MCF 10A (cell line): ENCODE data around the gene PCBP2. TPM values are rescaled to one million over a fixed set of nuclear protein-coding genes. Genes with fewer than 3 reads are reported as not detected.

Source experiments
- BruUV-seq: library from RNA; stranded (reverse); fragments of 400-500 nt; replicated peaks from 2 replicates; lab custom pipeline; 2021; lab: Mats Ljungman, UMichigan
- CTCF ChIA-PET: fragments of 300-600 bp; sonication (Branson Sonifier 250); formaldehyde crosslinking; extraction: SDS; loops from one replicate; lab custom pipeline; 2021; ENCODE audit warnings: antibody characterized with exemption, inconsistent platforms; lab: Yijun Ruan, JAX
- POLR2A ChIA-PET: fragments of 300-600, 350-650 bp; sonication (Branson Sonifier 250); formaldehyde crosslinking; extraction: SDS; loops from one replicate; lab custom pipeline; 2020; ENCODE audit warnings: antibody characterized with exemption, inconsistent platforms; lab: Yijun Ruan, JAX
- DNase-seq: peaks from one replicate; pipeline ENCODE4 v3.0.0-alpha.2; 2018; ENCODE audit not compliant: unreplicated experiment
- H3K27ac Mint-ChIP-seq: one replicate; pipeline ENCODE4 v1.8.0; 2022; ENCODE audit warnings: mild to moderate bottlenecking, low read depth, mixed read lengths; ENCODE audit not compliant: unreplicated experiment
- H3K27me3 Mint-ChIP-seq: one replicate; pipeline ENCODE4 v1.8.0; 2022; ENCODE audit warnings: mixed read lengths; ENCODE audit not compliant: insufficient read depth, unreplicated experiment
- H3K36me3 Mint-ChIP-seq: one replicate; pipeline ENCODE4 v1.8.0; 2022; ENCODE audit warnings: mild to moderate bottlenecking, moderate library complexity, mixed read lengths; ENCODE audit not compliant: insufficient read depth, unreplicated experiment
- H3K4me1 Mint-ChIP-seq: one replicate; pipeline ENCODE4 v1.8.0; 2022; ENCODE audit warnings: mixed read lengths; ENCODE audit not compliant: insufficient read depth, unreplicated experiment
- H3K4me3 Mint-ChIP-seq: one replicate; pipeline ENCODE4 v1.8.0; 2022; ENCODE audit warnings: mild to moderate bottlenecking, moderate library complexity, mixed read lengths; ENCODE audit not compliant: unreplicated experiment
- H3K9me3 Mint-ChIP-seq: one replicate; pipeline ENCODE4 v1.8.0; 2022; ENCODE audit warnings: mixed read lengths; ENCODE audit not compliant: unreplicated experiment
- CTCF ChIP-seq: fragments of 200-600 bp; IDR thresholded peaks from one replicate; pipeline ENCODE4 v1.8.0; 2022; ENCODE audit warnings: antibody characterized with exemption, mild to moderate bottlenecking; ENCODE audit not compliant: unreplicated experiment
- intact Hi-C: fragments of 100-400 bp; cut with micrococcal nuclease; formaldehyde crosslinking; loops from 2 replicates; pipeline ENCODE4 v1.14.1; 2022
- total RNA-seq: library from RNA; stranded (reverse); gene quantifications from 2 replicates; pipeline ENCODE4 v1.2.3, GENCODE V29; 2022

The PCBP2 gene
- total RNA-seq, 1 experiment from 2014 or later = 1,037 TPM

DNA sequence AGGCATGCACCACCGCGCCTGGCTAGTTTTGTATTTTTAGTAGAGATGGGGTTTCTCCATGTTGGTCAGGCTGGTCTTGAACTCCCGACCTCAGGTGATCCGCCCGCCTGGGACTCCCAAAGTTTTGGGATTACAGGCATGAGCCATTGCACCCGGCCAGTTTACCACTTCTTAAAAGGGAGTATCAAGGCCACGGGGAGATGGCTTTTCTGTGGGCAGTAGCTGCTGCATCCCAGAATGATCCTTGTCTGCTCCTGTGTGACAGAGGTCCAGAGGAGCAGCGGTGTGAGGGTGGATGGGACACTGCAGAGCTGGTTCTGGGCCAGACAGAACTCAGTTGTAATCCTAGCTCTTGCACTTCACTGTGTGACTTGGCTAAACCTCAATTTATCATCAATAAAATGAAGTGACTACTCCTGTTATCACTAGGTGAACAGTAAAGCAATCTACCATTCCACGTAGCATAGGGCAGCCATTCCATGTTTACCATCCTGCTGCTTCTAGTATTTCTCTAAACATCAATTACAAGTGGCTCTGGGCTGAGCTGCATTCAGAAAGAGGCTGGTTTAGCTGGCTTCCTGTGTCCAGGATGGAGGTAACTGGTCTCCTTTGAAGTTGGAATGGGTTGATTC, 58.4 kb downstream of the PCBP2 start:
- Mint-ChIP-seq H3K4me3 (no peak overlapping the region), H3K4me1 (peaks cover 5% of the 10 kb centered on the region), H3K9me3 (no peaks in the 10 kb centered on the region), H3K27ac (no peak overlapping the region), H3K36me3 (peaks cover 85% of the 10 kb centered on the region), H3K27me3 (no peaks in the 10 kb centered on the region)
- intact Hi-C loops = no loop called here
- CTCF ChIA-PET = interaction anchor here (0.7 to 4.3 kb wide), 6 partner anchors 9 to 189 kb away, joined by 3 to 93 read pairs (median 16); partner anchors contain the start of genes AAAS and TARBP2
- POLR2A ChIA-PET = interaction anchor here (0.6 to 5.3 kb wide), 5 partner anchors 10 to 185 kb away, joined by 3 to 33 read pairs (median 3); partner anchors contain the start of genes MAP3K12 and TARBP2
- no peak for TF ChIP-seq CTCF
- BruUV-seq = no TSS peak
- DNase-seq = no peak

- H3K4me1 Mint-ChIP-seq = peaks cover under 1% of the 10 kb centered on the region
- TF ChIP-seq CTCF = no peak
- no peak overlapping the region for H3K27ac Mint-ChIP-seq
- H3K27me3 Mint-ChIP-seq = no peaks in the 10 kb centered on the region
- no peak overlapping the region for H3K4me3 Mint-ChIP-seq
- no peaks in the 10 kb centered on the region for H3K9me3 Mint-ChIP-seq
- peaks cover 83% of the 10 kb centered on the region for H3K36me3 Mint-ChIP-seq
- CTCF ChIA-PET = interaction anchor here (0.8 to 1.2 kb wide), 2 partner anchors 9 to 182 kb away, joined by 3 to 4 read pairs; no protein-coding TSS in a partner anchor
- POLR2A ChIA-PET = interaction anchor here (2.1 kb wide), 1 partner anchor 13 kb away, joined by 6 read pairs; the partner anchor contains the start of gene TARBP2
- intact Hi-C loops = no loop called here
- DNase-seq = no peak
- no TSS peak for BruUV-seq
Observed at GRCh38 chr12:53513712-53514410, 62.0 kb downstream of the PCBP2 start.

DNA sequence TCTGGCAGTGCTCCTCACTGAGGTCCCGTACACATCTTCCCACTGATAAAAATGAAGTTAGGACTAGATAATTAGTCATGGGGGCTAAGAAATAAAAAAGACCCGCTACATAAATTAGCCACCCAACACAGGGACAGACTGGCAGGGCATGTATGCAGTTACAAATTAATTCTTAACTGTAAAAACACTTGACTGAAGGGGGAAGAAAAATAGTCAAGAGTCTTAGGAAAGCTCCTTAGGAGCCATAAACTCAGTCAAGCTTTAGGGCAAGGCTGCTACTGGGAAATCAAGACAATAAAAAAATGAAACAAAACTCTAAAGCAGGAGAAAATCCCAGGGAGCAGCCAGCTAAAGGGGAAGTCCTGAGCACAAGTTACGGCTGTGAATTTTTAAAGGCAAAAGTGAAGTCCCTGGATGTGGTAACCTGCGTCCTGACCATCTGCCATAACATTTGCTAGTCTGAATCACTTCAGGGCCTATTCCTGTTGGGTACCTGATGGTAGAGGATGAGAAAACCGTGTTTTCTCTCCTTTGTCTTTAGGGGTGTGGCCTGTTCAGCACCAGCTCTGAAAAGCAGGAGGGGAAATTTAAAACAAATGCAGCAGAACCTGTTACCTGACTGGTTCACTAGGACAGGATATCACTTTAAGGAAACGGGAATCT, 62.9 kb downstream of the PCBP2 start:
- no peaks in the 10 kb centered on the region for H3K4me1 Mint-ChIP-seq
- H3K4me3 Mint-ChIP-seq = no peak overlapping the region
- BruUV-seq = no TSS peak
- CTCF ChIA-PET = interaction anchor here (1.1 kb wide), 1 partner anchor 9 kb away, joined by 3 read pairs; no protein-coding TSS in a partner anchor
- H3K36me3 Mint-ChIP-seq = peaks cover 84% of the 10 kb centered on the region
- DNase-seq = no peak
- no peak for TF ChIP-seq CTCF
- intact Hi-C loops = no loop called here
- no peaks in the 10 kb centered on the region for H3K27me3 Mint-ChIP-seq
- no peaks in the 10 kb centered on the region for H3K9me3 Mint-ChIP-seq
- H3K27ac Mint-ChIP-seq = no peak overlapping the region
- POLR2A ChIA-PET = interaction anchor here (2.1 kb wide), 1 partner anchor 14 kb away, joined by 6 read pairs; the partner anchor contains the start of gene TARBP2

DNA sequence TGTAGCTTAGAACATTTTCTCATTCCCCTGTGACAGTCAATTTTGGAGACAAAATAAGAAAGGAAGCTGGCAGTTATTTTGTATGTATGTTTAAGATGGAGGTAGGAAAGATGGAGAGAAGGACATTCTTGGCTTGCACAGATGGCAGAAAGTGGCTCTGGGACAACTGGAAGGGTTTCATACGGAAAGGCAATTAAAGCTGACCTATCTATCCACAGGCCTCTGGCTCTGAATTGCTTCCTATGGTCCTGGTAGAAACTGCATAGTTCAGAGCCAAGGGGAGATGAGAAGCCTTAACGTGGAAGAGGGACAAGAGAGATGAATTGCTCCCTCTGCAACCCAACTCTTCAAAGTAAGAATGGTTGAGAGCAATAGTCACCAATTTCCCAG, 63.4 kb downstream of the PCBP2 start:
- no peak for TF ChIP-seq CTCF
- no peak overlapping the region for H3K4me3 Mint-ChIP-seq

More for the DNA sequence above, 63.4 kb downstream of the PCBP2 start:
- ChIA-PET POLR2A (interaction anchor here (2.1 kb wide), 1 partner anchor 15 kb away, joined by 6 read pairs; the partner anchor contains the start of gene TARBP2), CTCF (interaction anchor here (0.5 to 1.1 kb wide), 2 partner anchors 8 to 10 kb away, joined by 3 to 4 read pairs; partner anchors contain the start of gene NPFF)
- Mint-ChIP-seq H3K27ac (no peak overlapping the region), H3K4me1 (no peaks in the 10 kb centered on the region), H3K36me3 (peaks cover 84% of the 10 kb centered on the region), H3K9me3 (no peaks in the 10 kb centered on the region), H3K27me3 (no peaks in the 10 kb centered on the region)
- no TSS peak for BruUV-seq
- intact Hi-C loops = no loop called here
- no peak for DNase-seq
